ENCODE data around the gene FAM117A. TPM values are rescaled to one million over a fixed set of nuclear protein-coding genes. Genes with fewer than 3 reads are reported as not detected.

The FAM117A gene
- polyA plus RNA-seq, 2 of the 4 experiments (the other 2 are of a cell fraction), result 1.8 TPM

GRCh38 chr17:49784636-49785035, 20.7 kb upstream of the FAM117A start:
- DNase-seq (ENCODE audit: low read depth in 1 of 2, low spot score in 1 of 2) (no peak), ATAC-seq (no peak), FAIRE-seq (no peak)
- Histone ChIP-seq H3K27ac (no peak overlapping the region), H3K4me2 (no peak overlapping the region), H3K9me3 (no peaks in the 10 kb centered on the region), H3K4me1 (peaks cover 3% of the 10 kb centered on the region), H3K4me3 (no peak overlapping the region)
- TF ChIP-seq HOXA7 (CRISPR knock-in tag; IDR thresholded peaks at IDR 0.05), result no peak
- TF ChIP-seq CHD4 (IDR thresholded peaks at IDR 0.05; ENCODE audit: borderline replicate concordance), result no peak
- POLR2A ChIA-PET, result no interaction called here
- CTCF ChIA-PET, result interaction anchor here (0.8 to 2.1 kb wide), 5 partner anchors 8 to 310 kb away, joined by 3 to 7 read pairs (median 5); no protein-coding TSS in a partner anchor
- WGBS (ENCODE audit: missing lambda C conversion rate), result 5% methylated on average over 1 of the region's 1 CpG

- FAIRE-seq (no peak), DNase-seq (ENCODE audit: low read depth in 1 of 2, low spot score in 1 of 2) (no peak), ATAC-seq (no peak)
- H3K27ac ChIP-seq, result no peak overlapping the region
- H3K4me1 ChIP-seq, result no peaks in the 10 kb centered on the region
- CTCF ChIA-PET, result interaction anchor here (1.0 to 1.9 kb wide), 6 partner anchors 17 to 311 kb away, joined by 3 to 7 read pairs (median 4); partner anchors contain the start of gene SLC35B1
- H3K9me3 ChIP-seq, result no peaks in the 10 kb centered on the region
- POLR2A ChIA-PET, result no interaction called here
- H3K4me2 ChIP-seq, result no peak overlapping the region
- no peak overlapping the region for H3K4me3 ChIP-seq
- no peak for TF ChIP-seq PBX3 (IDR thresholded peaks at IDR 0.05)
- TF ChIP-seq RARB (CRISPR knock-in tag; IDR thresholded peaks at IDR 0.05), result no peak
- TF ChIP-seq POLR2AphosphoS2 (conservative IDR thresholded peaks at IDR 0.05; ENCODE audit: low read length), result no peak
Observed at GRCh38 chr17:49783791-49784190, 19.9 kb upstream of the FAM117A start.

GRCh38 chr17:49783071-49783715, 19.3 kb upstream of the FAM117A start:
- no peak for DNase-seq (ENCODE audit: low read depth in 1 of 2, low spot score in 1 of 2)
- POLR2A ChIA-PET, result interaction anchor here (0.7 kb wide), 1 partner anchor 165 kb away, joined by 3 read pairs; no protein-coding TSS in a partner anchor
- Histone ChIP-seq H3K4me1 (no peaks in the 10 kb centered on the region), H3K4me2 (no peak overlapping the region), H3K4me3 (no peak overlapping the region), H3K27ac (no peak overlapping the region), H3K9me3 (no peaks in the 10 kb centered on the region)
- FAIRE-seq, result no peak
- TF ChIP-seq HEYL (CRISPR knock-in tag; IDR thresholded peaks at IDR 0.05) (no peak), TP53 (CRISPR knock-in tag; IDR thresholded peaks at IDR 0.05) (no peak), HMGXB4 (CRISPR knock-in tag; IDR thresholded peaks at IDR 0.05; ENCODE audit: borderline replicate concordance) (no peak), CTCF (IDR thresholded peaks at IDR 0.05) (no peak), CEBPB (IDR thresholded peaks at IDR 0.05) (no peak), RAD21 (conservative IDR thresholded peaks at IDR 0.05 in 1 of 2, IDR thresholded peaks at IDR 0.05 in 1 of 2) (no peak), FOSB (CRISPR knock-in tag; IDR thresholded peaks at IDR 0.05) (no peak), CBX2 (IDR thresholded peaks at IDR 0.05; ENCODE audit: borderline replicate concordance, low read depth) (no peak), EHF (CRISPR knock-in tag; IDR thresholded peaks at IDR 0.05) (no peak), ZSCAN20 (CRISPR knock-in tag; IDR thresholded peaks at IDR 0.05) (no peak), ZC3H11A (IDR thresholded peaks at IDR 0.05) (no peak)
- TF ChIP-seq, protein P1, sequence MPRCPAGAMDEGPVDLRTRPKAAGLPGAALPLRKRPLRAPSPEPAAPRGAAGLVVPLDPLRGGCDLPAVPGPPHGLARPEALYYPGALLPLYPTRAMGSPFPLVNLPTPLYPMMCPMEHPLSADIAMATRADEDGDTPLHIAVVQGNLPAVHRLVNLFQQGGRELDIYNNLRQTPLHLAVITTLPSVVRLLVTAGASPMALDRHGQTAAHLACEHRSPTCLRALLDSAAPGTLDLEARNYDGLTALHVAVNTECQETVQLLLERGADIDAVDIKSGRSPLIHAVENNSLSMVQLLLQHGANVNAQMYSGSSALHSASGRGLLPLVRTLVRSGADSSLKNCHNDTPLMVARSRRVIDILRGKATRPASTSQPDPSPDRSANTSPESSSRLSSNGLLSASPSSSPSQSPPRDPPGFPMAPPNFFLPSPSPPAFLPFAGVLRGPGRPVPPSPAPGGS (IDR thresholded peaks at IDR 0.05), result no peak
- TF ChIP-seq, protein P2, sequence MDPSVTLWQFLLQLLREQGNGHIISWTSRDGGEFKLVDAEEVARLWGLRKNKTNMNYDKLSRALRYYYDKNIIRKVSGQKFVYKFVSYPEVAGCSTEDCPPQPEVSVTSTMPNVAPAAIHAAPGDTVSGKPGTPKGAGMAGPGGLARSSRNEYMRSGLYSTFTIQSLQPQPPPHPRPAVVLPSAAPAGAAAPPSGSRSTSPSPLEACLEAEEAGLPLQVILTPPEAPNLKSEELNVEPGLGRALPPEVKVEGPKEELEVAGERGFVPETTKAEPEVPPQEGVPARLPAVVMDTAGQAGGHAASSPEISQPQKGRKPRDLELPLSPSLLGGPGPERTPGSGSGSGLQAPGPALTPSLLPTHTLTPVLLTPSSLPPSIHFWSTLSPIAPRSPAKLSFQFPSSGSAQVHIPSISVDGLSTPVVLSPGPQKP (IDR thresholded peaks at IDR 0.05; ENCODE audit: low read depth, low read length), result no peak
- 50% methylated on average over 3 of the region's 3 CpGs for WGBS (ENCODE audit: missing lambda C conversion rate)
- CTCF ChIA-PET, result interaction anchor here (0.6 to 1.9 kb wide), 8 partner anchors 12 to 1829 kb away, joined by 3 to 6 read pairs (median 3); partner anchors contain the start of gene SLC35B1
- ATAC-seq, result no peak
